ENCODE measurements around the gene ACO2. TPM values are rescaled to one million over a fixed set of nuclear protein-coding genes. Genes with fewer than 3 reads are reported as not detected.

ACO2 gene
- total and polyA plus RNA-seq, 2 of the 13 experiments (the other 11 are each of a cell fraction or from before 2014, with no cell fraction given): 19.2 to 45.6 TPM

GRCh38 chr22:41543854-41544670 is 75.1 kb downstream of the ACO2 start, which contains the start of gene POLR3H (continued):
- TF ChIP-seq, protein P1, sequence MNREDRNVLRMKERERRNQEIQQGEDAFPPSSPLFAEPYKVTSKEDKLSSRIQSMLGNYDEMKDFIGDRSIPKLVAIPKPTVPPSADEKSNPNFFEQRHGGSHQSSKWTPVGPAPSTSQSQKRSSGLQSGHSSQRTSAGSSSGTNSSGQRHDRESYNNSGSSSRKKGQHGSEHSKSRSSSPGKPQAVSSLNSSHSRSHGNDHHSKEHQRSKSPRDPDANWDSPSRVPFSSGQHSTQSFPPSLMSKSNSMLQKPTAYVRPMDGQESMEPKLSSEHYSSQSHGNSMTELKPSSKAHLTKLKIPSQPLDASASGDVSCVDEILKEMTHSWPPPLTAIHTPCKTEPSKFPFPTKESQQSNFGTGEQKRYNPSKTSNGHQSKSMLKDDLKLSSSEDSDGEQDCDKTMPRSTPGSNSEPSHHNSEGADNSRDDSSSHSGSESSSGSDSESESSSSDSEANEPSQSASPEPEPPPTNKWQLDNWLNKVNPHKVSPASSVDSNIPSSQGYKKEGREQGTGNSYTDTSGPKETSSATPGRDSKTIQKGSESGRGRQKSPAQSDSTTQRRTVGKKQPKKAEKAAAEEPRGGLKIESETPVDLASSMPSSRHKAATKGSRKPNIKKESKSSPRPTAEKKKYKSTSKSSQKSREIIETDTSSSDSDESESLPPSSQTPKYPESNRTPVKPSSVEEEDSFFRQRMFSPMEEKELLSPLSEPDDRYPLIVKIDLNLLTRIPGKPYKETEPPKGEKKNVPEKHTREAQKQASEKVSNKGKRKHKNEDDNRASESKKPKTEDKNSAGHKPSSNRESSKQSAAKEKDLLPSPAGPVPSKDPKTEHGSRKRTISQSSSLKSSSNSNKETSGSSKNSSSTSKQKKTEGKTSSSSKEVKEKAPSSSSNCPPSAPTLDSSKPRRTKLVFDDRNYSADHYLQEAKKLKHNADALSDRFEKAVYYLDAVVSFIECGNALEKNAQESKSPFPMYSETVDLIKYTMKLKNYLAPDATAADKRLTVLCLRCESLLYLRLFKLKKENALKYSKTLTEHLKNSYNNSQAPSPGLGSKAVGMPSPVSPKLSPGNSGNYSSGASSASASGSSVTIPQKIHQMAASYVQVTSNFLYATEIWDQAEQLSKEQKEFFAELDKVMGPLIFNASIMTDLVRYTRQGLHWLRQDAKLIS (CRISPR knock-in tag; IDR thresholded peaks at IDR 0.05): no peak
- no peak for TF ChIP-seq ZNF589 (CRISPR knock-in tag; conservative IDR thresholded peaks at IDR 0.05)
- TF ChIP-seq AGO2 (optimal IDR thresholded peaks at IDR 0.05; ENCODE audit: low read depth, low read length): peak; percentile 67
- TF ChIP-seq THYN1 (CRISPR knock-in tag; IDR thresholded peaks at IDR 0.05; ENCODE audit: borderline replicate concordance, low read depth): no peak
- TF ChIP-seq HOXA9 (CRISPR knock-in tag; IDR thresholded peaks at IDR 0.05; ENCODE audit: borderline replicate concordance): 0 out of 2 replicates have a peak, but pooled peaks have one; percentile 38
- no peak for TF ChIP-seq MEIS1 (CRISPR knock-in tag; IDR thresholded peaks at IDR 0.05; ENCODE audit: borderline replicate concordance)
- TF ChIP-seq YEATS4 (CRISPR knock-in tag; IDR thresholded peaks at IDR 0.05; ENCODE audit: borderline replicate concordance): no peak; the same call in 1 of the 2 replicates
- no peak for TF ChIP-seq ZNF616 (CRISPR knock-in tag; IDR thresholded peaks at IDR 0.05; ENCODE audit: low read depth)
- TF ChIP-seq, protein P2, sequence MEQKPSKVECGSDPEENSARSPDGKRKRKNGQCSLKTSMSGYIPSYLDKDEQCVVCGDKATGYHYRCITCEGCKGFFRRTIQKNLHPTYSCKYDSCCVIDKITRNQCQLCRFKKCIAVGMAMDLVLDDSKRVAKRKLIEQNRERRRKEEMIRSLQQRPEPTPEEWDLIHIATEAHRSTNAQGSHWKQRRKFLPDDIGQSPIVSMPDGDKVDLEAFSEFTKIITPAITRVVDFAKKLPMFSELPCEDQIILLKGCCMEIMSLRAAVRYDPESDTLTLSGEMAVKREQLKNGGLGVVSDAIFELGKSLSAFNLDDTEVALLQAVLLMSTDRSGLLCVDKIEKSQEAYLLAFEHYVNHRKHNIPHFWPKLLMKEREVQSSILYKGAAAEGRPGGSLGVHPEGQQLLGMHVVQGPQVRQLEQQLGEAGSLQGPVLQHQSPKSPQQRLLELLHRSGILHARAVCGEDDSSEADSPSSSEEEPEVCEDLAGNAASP (CRISPR knock-in tag; IDR thresholded peaks at IDR 0.05; ENCODE audit: borderline replicate concordance): 0 out of 2 replicates have a peak, but pooled peaks have one; percentile 50
- no peak for TF ChIP-seq ZNF367 (CRISPR knock-in tag; IDR thresholded peaks at IDR 0.05; ENCODE audit: borderline replicate concordance)
- TF ChIP-seq SRSF1 (optimal IDR thresholded peaks at IDR 0.05; ENCODE audit: low read depth, low read length): peak; percentile 40
- no peak for TF ChIP-seq PHF5A (CRISPR knock-in tag; IDR thresholded peaks at IDR 0.05; ENCODE audit: low read depth, unreplicated experiment)
- TF ChIP-seq TBP (CRISPR knock-in tag; IDR thresholded peaks at IDR 0.05): no peak
- peak; percentile 72 for TF ChIP-seq RFX5 (IDR thresholded peaks at IDR 0.05; ENCODE audit: low read depth, low read length)
- no peak for TF ChIP-seq AKAP8 (CRISPR knock-in tag; IDR thresholded peaks at IDR 0.05)
- no peak for TF ChIP-seq ZNF12 (CRISPR knock-in tag; IDR thresholded peaks at IDR 0.05)
- no peak for TF ChIP-seq LCORL (IDR thresholded peaks at IDR 0.05)
- 0 out of 2 replicates have a peak, but pooled peaks have one; percentile 29 for TF ChIP-seq LCORL (CRISPR knock-in tag; IDR thresholded peaks at IDR 0.05)
- TF ChIP-seq ZNF547 (CRISPR knock-in tag; IDR thresholded peaks at IDR 0.05): no peak
- TF ChIP-seq ZEB1 (IDR thresholded peaks at IDR 0.05; ENCODE audit: insufficient replicate concordance, low read depth): no peak
- TF ChIP-seq ZSCAN30 (CRISPR knock-in tag; IDR thresholded peaks at IDR 0.05): no peak
- TF ChIP-seq HNRNPH1 (optimal IDR thresholded peaks at IDR 0.05; ENCODE audit: low read depth, low read length): no peak

Data from HepG2 (cell line).